K562 (cell line): ENCODE results near the gene SLC26A8.

ENCODE experiments used
- MEIS2 ChIP-seq: fragments of 450-650 bp; IDR thresholded peaks from 2 replicates; pipeline ENCODE4 v1.6.1; 2014; ENCODE audit warnings: mild to moderate bottlenecking; ENCODE audit not compliant: partially characterized antibody
- YBX1 ChIP-seq: fragments of 450-650 bp; IDR thresholded peaks from 2 replicates; pipeline ENCODE4 v1.7.1; 2016; ENCODE audit warnings: mild to moderate bottlenecking
- TF ChIP-seq, protein P1 (sequence below): fragments of 450-650 bp; IDR thresholded peaks from 2 replicates; pipeline ENCODE4 v1.6.1; 2016; ENCODE audit warnings: missing biosample characterization, missing genetic modification characterization

GRCh38 chr6:36028877-36029324 lies 4.5 kb upstream of the SLC26A8 start:
- TF ChIP-seq MEIS2 (no peak), YBX1 (no peak)
- TF ChIP-seq, protein P1, sequence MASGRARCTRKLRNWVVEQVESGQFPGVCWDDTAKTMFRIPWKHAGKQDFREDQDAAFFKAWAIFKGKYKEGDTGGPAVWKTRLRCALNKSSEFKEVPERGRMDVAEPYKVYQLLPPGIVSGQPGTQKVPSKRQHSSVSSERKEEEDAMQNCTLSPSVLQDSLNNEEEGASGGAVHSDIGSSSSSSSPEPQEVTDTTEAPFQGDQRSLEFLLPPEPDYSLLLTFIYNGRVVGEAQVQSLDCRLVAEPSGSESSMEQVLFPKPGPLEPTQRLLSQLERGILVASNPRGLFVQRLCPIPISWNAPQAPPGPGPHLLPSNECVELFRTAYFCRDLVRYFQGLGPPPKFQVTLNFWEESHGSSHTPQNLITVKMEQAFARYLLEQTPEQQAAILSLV (tag), result no peak
